Activated CD4-positive, alpha-beta T cell treated with anti-CD3 and anti-CD28 coated beads, Interleukin-2, amount 50 U/mL, for 48 hours (primary cell): ENCODE results near the gene ADD1.

Experiments used
- DNase-seq, 2 experiments: peaks; one replicate each; pipeline ENCODE4 v3.0.0-alpha.2; 2020

Gene ADD1

GRCh38 chr4:2861631-2862436 lies 18.2 kb downstream of the ADD1 start:
- no peak for DNase-seq

GRCh38 chr4:2862528-2862927 lies 18.9 kb downstream of the ADD1 start:
- DNase-seq = no peak

GRCh38 chr4:2863649-2864048 lies 20.0 kb downstream of the ADD1 start:
- DNase-seq = no peak

- no peak for DNase-seq
Measured at GRCh38 chr4:2865196-2865780, 21.6 kb downstream of the ADD1 start.

- DNase-seq = no peak
Measured at GRCh38 chr4:2866160-2866861, 22.7 kb downstream of the ADD1 start.

GRCh38 chr4:2866891-2867290 lies 23.2 kb downstream of the ADD1 start:
- DNase-seq = no peak

- DNase-seq = no peak
Measured at GRCh38 chr4:2867758-2868491, 24.3 kb downstream of the ADD1 start.

- no peak for DNase-seq
Measured at GRCh38 chr4:2868877-2869487, 25.3 kb downstream of the ADD1 start.

GRCh38 chr4:2869659-2870058 lies 26.0 kb downstream of the ADD1 start:
- DNase-seq = no peak

GRCh38 chr4:2870082-2870481 lies 26.4 kb downstream of the ADD1 start:
- no peak for DNase-seq

- DNase-seq = no peak
Measured at GRCh38 chr4:2871466-2871865, 27.8 kb downstream of the ADD1 start.

- no peak for DNase-seq
Measured at GRCh38 chr4:2871911-2872310, 28.3 kb downstream of the ADD1 start.

- DNase-seq = no peak
Measured at GRCh38 chr4:2873329-2873728, 29.7 kb downstream of the ADD1 start.

GRCh38 chr4:2874861-2875260 lies 31.2 kb downstream of the ADD1 start:
- no peak for DNase-seq

GRCh38 chr4:2875556-2875955 lies 31.9 kb downstream of the ADD1 start:
- DNase-seq = no peak

- DNase-seq = peak; percentile 28 to 51
Measured at GRCh38 chr4:2878346-2878745, 34.7 kb downstream of the ADD1 start.

- no peak for DNase-seq
Measured at GRCh38 chr4:2879026-2879425, 35.4 kb downstream of the ADD1 start.

- no peak for DNase-seq
Measured at GRCh38 chr4:2881431-2881830, 37.8 kb downstream of the ADD1 start.

GRCh38 chr4:2882341-2882740 lies 38.7 kb downstream of the ADD1 start:
- DNase-seq = no peak

GRCh38 chr4:2886161-2886560 lies 42.5 kb downstream of the ADD1 start:
- no peak for DNase-seq

GRCh38 chr4:2886622-2887021 lies 43.0 kb downstream of the ADD1 start:
- no peak for DNase-seq

GRCh38 chr4:2887343-2887742 lies 43.7 kb downstream of the ADD1 start:
- DNase-seq = no peak

- DNase-seq = no peak
Measured at GRCh38 chr4:2888886-2889285, 45.2 kb downstream of the ADD1 start.
